HepG2 (cell line): ENCODE measurements around the gene RYR2.

ENCODE experiments used
- FOXA1 ChIP-seq, 2 experiments: fragments of 450-650 bp in 1 of 2; sonication (generic) in 1 of 2; formaldehyde crosslinking in 1 of 2; IDR thresholded peaks; 2 replicates each; pipeline versions ENCODE4 v1.4.0 to v1.6.1; 2016 to 2020; ENCODE audit warnings: missing genetic modification reagents in 1 of 2
- HNRNPH1 ChIP-seq: fragments of 200-400 bp; formaldehyde crosslinking; optimal IDR thresholded peaks from 2 replicates; pipeline ENCODE3; 2017; ENCODE audit warnings: mild to moderate bottlenecking, low read depth, low read length
- NFE2 ChIP-seq: sonication (generic); formaldehyde crosslinking; IDR thresholded peaks from 2 replicates; pipeline ENCODE4 v1.4.0; 2020; ENCODE audit warnings: missing genetic modification reagents
- SMAD3 ChIP-seq: sonication (generic); formaldehyde crosslinking; IDR thresholded peaks from 2 replicates; pipeline ENCODE4 v1.4.0; 2020; ENCODE audit warnings: missing genetic modification reagents
- TF ChIP-seq, protein P1 (sequence below): sonication (generic); formaldehyde crosslinking; IDR thresholded peaks from 2 replicates; pipeline ENCODE4 v1.4.0; 2020; ENCODE audit warnings: missing genetic modification reagents, mild to moderate bottlenecking, borderline replicate concordance
- TF ChIP-seq, protein P2 (sequence below): sonication (generic); formaldehyde crosslinking; IDR thresholded peaks from 2 replicates; pipeline ENCODE4 v1.5.0; 2020; ENCODE audit warnings: mild to moderate bottlenecking, missing genetic modification reagents, moderate library complexity

DNA sequence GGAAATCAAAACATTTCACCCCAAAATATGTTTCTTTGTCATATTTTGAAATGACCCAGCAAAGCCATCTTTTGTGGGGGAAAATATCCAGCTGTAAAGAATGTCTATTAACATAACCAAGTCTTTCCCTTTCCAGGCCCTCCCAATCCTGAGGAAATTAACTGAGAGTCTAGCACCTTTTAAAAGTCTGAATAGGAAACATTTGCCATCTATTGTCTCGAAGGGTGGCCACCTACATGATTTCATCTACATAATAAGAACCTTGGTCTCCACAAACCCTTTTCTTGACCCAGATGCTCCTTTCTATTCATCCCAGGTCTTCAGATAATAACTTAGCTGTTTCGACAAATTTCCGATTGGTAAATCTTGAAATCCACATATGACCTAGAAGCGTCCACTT, 32.4 kb upstream of the RYR2 start:
- TF ChIP-seq FOXA1 (IDR thresholded peaks at IDR 0.05) (no peak), FOXA1 (CRISPR knock-in tag; IDR thresholded peaks at IDR 0.05) (no peak), HNRNPH1 (no peak), NFE2 (CRISPR knock-in tag) (no peak), SMAD3 (CRISPR knock-in tag) (no peak)
- TF ChIP-seq, protein P1, sequence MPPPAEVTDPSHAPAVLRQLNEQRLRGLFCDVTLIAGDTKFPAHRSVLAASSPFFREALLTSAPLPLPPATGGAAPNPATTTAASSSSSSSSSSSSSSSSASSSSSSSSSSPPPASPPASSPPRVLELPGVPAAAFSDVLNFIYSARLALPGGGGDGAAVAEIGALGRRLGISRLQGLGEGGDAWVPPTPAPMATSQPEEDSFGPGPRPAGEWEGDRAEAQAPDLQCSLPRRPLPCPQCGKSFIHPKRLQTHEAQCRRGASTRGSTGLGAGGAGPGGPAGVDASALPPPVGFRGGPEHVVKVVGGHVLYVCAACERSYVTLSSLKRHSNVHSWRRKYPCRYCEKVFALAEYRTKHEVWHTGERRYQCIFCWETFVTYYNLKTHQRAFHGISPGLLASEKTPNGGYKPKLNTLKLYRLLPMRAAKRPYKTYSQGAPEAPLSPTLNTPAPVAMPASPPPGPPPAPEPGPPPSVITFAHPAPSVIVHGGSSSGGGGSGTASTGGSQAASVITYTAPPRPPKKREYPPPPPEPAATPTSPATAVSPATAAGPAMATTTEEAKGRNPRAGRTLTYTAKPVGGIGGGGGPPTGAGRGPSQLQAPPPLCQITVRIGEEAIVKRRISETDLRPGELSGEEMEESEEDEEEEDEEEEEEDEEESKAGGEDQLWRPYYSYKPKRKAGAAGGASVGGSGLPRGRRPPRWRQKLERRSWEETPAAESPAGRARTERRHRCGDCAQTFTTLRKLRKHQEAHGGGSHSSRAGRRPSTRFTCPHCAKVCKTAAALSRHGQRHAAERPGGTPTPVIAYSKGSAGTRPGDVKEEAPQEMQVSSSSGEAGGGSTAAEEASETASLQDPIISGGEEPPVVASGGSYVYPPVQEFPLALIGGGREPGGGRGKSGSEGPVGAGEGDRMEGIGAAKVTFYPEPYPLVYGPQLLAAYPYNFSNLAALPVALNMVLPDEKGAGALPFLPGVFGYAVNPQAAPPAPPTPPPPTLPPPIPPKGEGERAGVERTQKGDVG (CRISPR knock-in tag) = no peak
- TF ChIP-seq, protein P2, sequence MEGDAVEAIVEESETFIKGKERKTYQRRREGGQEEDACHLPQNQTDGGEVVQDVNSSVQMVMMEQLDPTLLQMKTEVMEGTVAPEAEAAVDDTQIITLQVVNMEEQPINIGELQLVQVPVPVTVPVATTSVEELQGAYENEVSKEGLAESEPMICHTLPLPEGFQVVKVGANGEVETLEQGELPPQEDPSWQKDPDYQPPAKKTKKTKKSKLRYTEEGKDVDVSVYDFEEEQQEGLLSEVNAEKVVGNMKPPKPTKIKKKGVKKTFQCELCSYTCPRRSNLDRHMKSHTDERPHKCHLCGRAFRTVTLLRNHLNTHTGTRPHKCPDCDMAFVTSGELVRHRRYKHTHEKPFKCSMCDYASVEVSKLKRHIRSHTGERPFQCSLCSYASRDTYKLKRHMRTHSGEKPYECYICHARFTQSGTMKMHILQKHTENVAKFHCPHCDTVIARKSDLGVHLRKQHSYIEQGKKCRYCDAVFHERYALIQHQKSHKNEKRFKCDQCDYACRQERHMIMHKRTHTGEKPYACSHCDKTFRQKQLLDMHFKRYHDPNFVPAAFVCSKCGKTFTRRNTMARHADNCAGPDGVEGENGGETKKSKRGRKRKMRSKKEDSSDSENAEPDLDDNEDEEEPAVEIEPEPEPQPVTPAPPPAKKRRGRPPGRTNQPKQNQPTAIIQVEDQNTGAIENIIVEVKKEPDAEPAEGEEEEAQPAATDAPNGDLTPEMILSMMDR = no peak
